ENCODE results near the gene ZDHHC4.

The ZDHHC4 gene

DNA sequence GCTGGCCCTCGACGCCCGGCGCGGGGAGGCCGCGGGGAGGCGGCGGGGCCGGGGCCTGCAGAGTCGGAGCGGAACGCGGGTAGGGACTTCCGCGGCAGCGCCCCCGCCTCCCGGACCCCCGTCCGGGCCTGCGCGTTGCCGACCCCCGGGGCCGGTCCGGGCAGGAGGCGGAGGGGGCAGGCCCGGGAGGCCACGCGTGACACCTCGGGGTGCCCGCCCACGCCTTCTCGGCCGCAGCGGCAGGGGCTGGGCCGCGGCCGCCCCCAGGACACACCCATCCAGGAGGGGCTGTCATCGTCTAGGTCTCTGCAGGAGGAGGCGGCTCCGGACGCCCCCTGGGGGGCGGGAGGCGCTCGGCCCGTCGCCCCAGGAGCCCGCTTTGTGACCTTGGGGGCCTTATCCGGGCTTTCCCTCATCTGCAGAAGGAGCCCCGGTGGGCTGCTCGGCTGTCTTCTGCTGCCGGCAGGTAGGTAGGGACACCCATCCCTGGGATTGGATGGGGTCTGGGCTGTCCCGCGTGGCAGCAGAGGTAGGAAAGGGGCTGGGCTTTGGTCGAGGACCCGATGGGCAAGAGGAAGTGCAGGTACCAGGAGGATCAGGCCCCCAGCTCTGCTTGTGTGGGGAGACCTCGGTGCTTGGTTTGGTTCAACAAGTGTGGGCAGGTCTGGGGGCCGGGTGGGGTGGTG, 60.4 kb downstream of the ZDHHC4 start:
- DNase-seq: peak; percentile 25
